Measurements from ENCODE around the gene IL1F10.

DNA sequence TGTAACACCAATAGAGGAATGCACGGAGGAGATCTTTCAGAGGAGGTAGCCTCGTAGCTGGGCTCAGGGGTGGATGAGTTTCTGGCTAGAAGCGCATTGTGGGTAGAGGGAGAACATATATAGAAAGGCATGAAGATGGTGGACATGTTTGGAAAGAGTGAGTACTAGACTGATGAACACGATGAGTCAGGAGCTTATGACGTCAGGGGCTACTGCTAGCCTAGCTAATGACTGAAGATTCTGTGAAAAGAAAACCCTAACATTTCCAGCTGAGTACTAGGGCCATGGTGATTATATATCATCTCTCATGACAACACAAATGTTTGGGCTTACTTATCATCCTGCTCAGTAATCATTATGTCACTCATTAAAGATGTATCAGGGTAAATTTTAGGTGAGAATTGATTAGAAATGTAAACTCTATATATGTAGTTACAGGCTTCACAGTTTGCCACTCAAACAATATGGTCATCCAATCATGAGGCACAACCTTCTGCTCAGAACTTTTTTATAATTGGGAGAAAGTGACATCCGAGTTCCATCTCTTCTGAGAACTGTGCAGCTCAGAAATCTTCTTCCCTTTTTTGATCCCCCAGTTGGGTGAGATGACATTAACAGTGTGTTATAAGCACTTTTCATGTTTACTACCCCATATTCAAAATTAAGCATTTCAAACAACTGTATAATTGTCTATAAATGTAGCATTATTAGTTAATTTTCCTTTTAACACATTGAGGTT lies 37.4 kb downstream of the IL1F10 start:
- TF ChIP-seq, protein P1, sequence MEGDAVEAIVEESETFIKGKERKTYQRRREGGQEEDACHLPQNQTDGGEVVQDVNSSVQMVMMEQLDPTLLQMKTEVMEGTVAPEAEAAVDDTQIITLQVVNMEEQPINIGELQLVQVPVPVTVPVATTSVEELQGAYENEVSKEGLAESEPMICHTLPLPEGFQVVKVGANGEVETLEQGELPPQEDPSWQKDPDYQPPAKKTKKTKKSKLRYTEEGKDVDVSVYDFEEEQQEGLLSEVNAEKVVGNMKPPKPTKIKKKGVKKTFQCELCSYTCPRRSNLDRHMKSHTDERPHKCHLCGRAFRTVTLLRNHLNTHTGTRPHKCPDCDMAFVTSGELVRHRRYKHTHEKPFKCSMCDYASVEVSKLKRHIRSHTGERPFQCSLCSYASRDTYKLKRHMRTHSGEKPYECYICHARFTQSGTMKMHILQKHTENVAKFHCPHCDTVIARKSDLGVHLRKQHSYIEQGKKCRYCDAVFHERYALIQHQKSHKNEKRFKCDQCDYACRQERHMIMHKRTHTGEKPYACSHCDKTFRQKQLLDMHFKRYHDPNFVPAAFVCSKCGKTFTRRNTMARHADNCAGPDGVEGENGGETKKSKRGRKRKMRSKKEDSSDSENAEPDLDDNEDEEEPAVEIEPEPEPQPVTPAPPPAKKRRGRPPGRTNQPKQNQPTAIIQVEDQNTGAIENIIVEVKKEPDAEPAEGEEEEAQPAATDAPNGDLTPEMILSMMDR (IDR thresholded peaks at IDR 0.05; ENCODE audit: low read depth, low read length), result no peak
- no peak for TF ChIP-seq EZH2phosphoT487 (IDR thresholded peaks at IDR 0.05; ENCODE audit: low read depth)

Data from OCI-LY3 (cell line).